Calu3 (cell line): Measurements from ENCODE around the gene RPS6KA2. TPM values are rescaled to one million over a fixed set of nuclear protein-coding genes. Genes with fewer than 3 reads are reported as not detected.

Experiments
- BruUV-seq: library from RNA; stranded (reverse); fragments of 400-500 nt; replicated peaks from 2 replicates; lab custom pipeline; 2021; lab: Mats Ljungman, UMichigan
- CTCF ChIA-PET: fragments of 300-600 bp; sonication (Branson Sonifier 250); formaldehyde crosslinking; loops from one replicate; lab custom pipeline; 2022; ENCODE audit warnings: antibody characterized with exemption; lab: Charles Lee
- DNase-seq: peaks from one replicate; pipeline ENCODE4 v3.0.0; 2022
- H3K27ac Mint-ChIP-seq: one replicate; pipeline ENCODE4 v1.8.0; 2022; ENCODE audit warnings: mixed read lengths; ENCODE audit not compliant: unreplicated experiment
- H3K27me3 Mint-ChIP-seq: one replicate; pipeline ENCODE4 v1.8.0; 2022; ENCODE audit warnings: mixed read lengths; ENCODE audit not compliant: unreplicated experiment
- H3K36me3 Mint-ChIP-seq: one replicate; pipeline ENCODE4 v1.8.0; 2022; ENCODE audit warnings: mild to moderate bottlenecking, moderate library complexity, mixed read lengths; ENCODE audit not compliant: insufficient read depth, unreplicated experiment
- H3K4me1 Mint-ChIP-seq: one replicate; pipeline ENCODE4 v1.8.0; 2022; ENCODE audit warnings: mild to moderate bottlenecking, low read depth, mixed read lengths; ENCODE audit not compliant: unreplicated experiment
- H3K4me3 Mint-ChIP-seq: one replicate; pipeline ENCODE4 v1.8.0; 2022; ENCODE audit warnings: mild to moderate bottlenecking, low read depth, moderate library complexity, mixed read lengths; ENCODE audit not compliant: unreplicated experiment
- H3K9me3 Mint-ChIP-seq: one replicate; pipeline ENCODE4 v1.8.0; 2022; ENCODE audit warnings: low read depth, mixed read lengths; ENCODE audit not compliant: unreplicated experiment
- CTCF ChIP-seq: fragments of 200-600 bp; IDR thresholded peaks from one replicate; pipeline ENCODE4 v1.8.0; 2022; ENCODE audit warnings: antibody characterized with exemption; ENCODE audit not compliant: unreplicated experiment
- intact Hi-C: fragments of 100-400 bp; cut with micrococcal nuclease; formaldehyde crosslinking; loops from one replicate; pipeline ENCODE4 v1.10.0; 2022; ENCODE audit not compliant: unreplicated experiment
- total RNA-seq: library from RNA; stranded (reverse); gene quantifications from 2 replicates; pipeline ENCODE4 v1.2.3, GENCODE V29; 2022

RPS6KA2 gene
- total RNA-seq, 1 experiment from 2014 or later: 41.3 TPM

DNA sequence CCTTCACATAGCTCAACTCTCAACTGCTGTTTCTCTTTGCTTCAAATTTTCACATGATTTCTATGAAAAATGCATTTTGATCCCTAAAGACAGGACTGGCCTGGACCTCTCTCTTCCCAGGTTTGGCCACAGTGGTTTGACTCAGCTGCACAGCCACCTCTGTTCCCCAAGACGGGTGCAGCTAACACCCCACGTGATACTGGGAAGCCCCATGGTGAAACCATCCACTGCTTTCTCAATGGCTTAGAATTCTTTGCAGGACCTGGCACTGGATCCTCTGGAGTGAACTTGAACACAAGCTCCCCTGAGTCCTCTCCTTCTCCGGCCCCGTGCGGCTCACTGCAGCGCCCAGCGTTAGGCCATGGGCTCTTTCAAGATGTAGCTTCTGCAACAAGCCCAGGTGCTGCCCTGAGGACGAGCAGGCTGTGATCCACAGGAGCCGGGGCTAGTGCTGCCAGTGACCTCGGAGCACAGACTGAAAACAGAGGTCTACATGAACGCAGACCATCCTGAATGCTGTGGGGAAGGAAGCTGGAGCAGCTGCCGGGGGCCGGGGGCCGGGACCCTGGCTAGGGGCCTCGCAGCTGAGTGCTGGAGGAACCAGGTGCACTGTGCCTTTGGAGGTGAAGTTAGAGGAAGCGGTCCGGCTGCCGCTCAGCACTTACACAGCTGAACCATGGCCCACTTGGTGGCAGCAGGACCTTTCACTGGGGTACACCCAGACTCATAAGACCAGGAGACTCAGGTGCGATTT, 185.5 kb downstream of the RPS6KA2 start:
- no TSS peak for BruUV-seq
- Mint-ChIP-seq H3K9me3 (no peaks in the 10 kb centered on the region), H3K36me3 (peaks cover 5% of the 10 kb centered on the region), H3K27me3 (no peaks in the 10 kb centered on the region), H3K4me1 (no peaks in the 10 kb centered on the region), H3K4me3 (no peak overlapping the region), H3K27ac (no peak overlapping the region)
- no peak for TF ChIP-seq CTCF
- DNase-seq: no peak
- intact Hi-C loops: no loop called here
- CTCF ChIA-PET: no interaction called here

GRCh38 chr6:166440729-166441128, 186.3 kb downstream of the RPS6KA2 start:
- no peaks in the 10 kb centered on the region for H3K27me3 Mint-ChIP-seq

DNA sequence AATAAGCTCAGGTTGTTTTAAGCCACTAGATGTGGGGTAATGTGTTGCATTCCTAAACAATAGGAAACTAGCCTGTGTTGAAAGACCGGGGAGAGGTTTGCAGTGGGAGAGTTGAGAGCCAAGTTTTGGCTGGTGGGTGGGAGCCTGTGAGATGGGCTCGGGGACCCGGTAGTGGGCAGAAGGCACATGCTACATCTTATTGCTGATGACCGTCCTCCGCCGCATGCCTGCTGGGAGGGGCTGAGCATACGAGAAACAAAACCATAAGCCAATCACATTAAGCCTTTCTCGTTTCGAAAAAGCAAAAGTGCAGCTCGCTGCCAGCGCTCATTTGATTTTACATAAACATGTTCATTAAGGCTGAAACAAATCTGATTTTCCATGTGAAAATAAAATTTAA, 186.9 kb downstream of the RPS6KA2 start:
- CTCF ChIA-PET: no interaction called here
- Mint-ChIP-seq H3K9me3 (no peaks in the 10 kb centered on the region), H3K4me1 (no peaks in the 10 kb centered on the region), H3K4me3 (no peak overlapping the region), H3K27ac (no peak overlapping the region), H3K27me3 (no peaks in the 10 kb centered on the region), H3K36me3 (peaks cover 11% of the 10 kb centered on the region)
- no peak for DNase-seq
- intact Hi-C loops: no loop called here
- TF ChIP-seq CTCF: no peak
- no TSS peak for BruUV-seq

More at GRCh38 chr6:166440729-166441128, 186.3 kb downstream of the RPS6KA2 start:
- intact Hi-C loops: no loop called here
- DNase-seq: no peak
- Mint-ChIP-seq H3K27ac (no peak overlapping the region), H3K4me3 (no peak overlapping the region), H3K9me3 (no peaks in the 10 kb centered on the region), H3K36me3 (peaks cover 10% of the 10 kb centered on the region), H3K4me1 (no peaks in the 10 kb centered on the region)
- CTCF ChIA-PET: no interaction called here
- BruUV-seq: no TSS peak
- TF ChIP-seq CTCF: no peak

- intact Hi-C loops: no loop called here
- Mint-ChIP-seq H3K36me3 (peaks cover 11% of the 10 kb centered on the region), H3K4me1 (no peaks in the 10 kb centered on the region), H3K9me3 (no peaks in the 10 kb centered on the region), H3K27me3 (no peaks in the 10 kb centered on the region), H3K4me3 (no peak overlapping the region), H3K27ac (no peak overlapping the region)
- CTCF ChIA-PET: no interaction called here
- no TSS peak for BruUV-seq
- no peak for TF ChIP-seq CTCF
- no peak for DNase-seq
Observed at GRCh38 chr6:166439366-166440091, 187.5 kb downstream of the RPS6KA2 start.
